GM19324 (cell line): Measurements from ENCODE around the gene ZNF829.

ENCODE experiments used
- ATAC-seq: cut with Tn5 transposase; IDR thresholded peaks from one replicate; pipeline ENCODE4 v1.9.1; 2021; ENCODE audit warnings: mild to moderate bottlenecking, moderate library complexity; ENCODE audit not compliant: unreplicated experiment, low FRiP score

Gene ZNF829

DNA sequence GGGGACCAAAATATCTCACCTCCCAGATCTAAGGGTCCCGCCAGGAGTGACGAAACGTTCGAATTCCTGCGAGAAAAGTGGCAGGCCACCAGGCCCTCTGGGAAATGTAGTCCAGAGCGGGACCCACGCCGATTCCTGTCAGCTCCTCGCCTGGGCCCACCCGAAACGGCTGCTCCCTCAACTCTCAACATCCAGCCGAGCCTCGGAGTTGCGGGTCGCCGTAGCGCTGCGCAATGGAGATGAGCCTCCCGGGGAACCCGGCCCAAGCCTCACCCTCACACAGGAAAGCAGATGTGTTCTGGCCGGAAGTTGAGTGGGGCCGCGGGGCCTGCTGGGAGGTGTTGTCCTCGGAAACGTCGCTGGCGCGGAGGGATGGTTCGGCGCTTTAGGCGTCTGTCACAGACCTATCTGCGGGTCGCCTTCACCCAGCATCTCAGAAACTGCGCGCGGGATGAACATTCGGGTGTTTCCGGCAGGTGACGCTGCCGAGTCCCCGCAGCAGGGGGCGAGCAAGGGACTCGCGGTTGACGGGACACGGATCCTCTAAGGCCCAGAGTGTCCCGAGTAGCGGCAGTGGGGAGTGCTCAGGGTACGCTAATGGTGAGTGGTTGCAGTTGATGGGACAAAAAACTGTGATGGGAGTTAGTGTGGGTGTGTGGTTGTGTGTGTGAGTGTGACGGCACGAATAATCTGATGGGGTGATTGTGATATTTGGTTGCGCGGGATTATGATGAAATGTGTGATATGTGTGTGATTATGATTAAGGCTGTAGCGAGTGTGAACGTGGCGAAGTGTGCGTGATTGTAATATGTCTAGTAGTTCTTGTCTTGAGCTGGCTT lies at the start of gene ZNF829, which contains the start of gene ZNF568:
TSS of gene ZNF829 (minus strand) at position 300 of the 839 bp plus-strand sequence. CDS start 1,124 bp downstream, outside the sequence.
TSS of gene ZNF568 (plus strand) at position 341 of the 839 bp plus-strand sequence. CDS start 6,439 bp downstream, outside the sequence.
- peak; percentile 57 for ATAC-seq

GRCh38 chr19:36963280-36963679 lies 47.2 kb upstream of the ZNF829 start:
- no peak for ATAC-seq

- ATAC-seq = no peak
These were observed 46.3 kb upstream of the ZNF829 start for GRCh38 chr19:36962346-36962745.

GRCh38 chr19:36950335-36951119 lies 34.4 kb upstream of the ZNF829 start:
- no peak for ATAC-seq

DNA sequence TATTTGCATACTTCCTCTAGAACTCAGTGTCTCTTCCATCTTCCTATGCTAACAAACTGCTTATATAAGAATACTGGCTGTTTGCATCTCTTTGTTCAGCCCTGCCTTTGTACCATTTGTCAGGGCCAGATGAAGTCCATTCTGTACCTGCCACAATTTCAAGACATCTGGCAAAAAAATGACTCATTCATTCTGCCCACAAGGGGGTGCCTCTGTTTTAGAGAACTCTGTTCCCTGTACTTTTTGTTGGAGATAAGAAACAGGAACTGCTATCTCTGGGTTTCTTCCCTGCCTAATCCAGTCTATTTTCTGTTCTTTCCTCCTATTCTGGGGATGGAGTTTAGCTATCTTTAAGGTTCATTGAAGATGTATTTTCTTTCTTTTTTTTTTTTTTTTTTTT lies 23.1 kb upstream of the ZNF829 start:
- ATAC-seq = no peak

DNA sequence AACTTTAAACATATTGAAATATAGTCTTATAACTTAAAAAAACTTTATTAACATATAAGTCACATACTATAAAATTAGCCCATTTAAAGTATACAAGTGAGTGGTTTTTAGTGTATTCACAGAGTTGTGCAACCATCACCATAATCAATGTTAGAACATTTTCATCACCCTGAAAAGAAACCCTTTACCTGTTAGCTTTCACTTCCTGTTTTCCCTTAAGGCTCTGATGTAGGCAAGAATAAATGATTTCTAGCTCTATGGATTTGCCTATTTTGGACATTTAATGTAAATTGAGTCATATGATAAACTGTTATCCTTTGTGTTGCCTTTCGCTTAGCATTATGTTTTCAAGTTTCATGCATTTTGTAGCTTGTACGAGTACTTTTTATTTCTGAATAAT lies 15.6 kb upstream of the ZNF829 start:
- ATAC-seq = no peak

GRCh38 chr19:36918090-36918489 lies 2.0 kb upstream of the ZNF829 start:
- ATAC-seq = no peak

GRCh38 chr19:36916991-36917390 lies 900 bp upstream of the ZNF829 start:
- no peak for ATAC-seq

DNA sequence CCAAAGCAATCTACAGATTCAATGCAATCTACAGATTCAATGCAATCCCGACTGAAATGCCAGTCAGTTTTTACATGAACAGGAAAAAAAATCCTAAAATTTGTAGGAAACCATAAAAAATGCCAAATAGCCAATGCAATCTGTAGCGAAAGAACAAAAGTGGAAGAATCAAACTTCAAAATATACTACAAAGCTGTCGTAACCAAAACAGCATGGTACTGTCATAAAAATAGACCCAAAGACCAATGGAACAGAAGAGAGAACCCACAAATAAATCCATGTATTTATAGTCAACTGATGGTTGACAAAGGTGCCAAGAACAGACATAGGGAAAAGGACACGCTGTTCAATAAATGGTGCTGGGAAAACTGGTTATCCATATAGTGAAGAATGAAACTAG lies 17.7 kb downstream of the ZNF829 start:
- no peak for ATAC-seq

DNA sequence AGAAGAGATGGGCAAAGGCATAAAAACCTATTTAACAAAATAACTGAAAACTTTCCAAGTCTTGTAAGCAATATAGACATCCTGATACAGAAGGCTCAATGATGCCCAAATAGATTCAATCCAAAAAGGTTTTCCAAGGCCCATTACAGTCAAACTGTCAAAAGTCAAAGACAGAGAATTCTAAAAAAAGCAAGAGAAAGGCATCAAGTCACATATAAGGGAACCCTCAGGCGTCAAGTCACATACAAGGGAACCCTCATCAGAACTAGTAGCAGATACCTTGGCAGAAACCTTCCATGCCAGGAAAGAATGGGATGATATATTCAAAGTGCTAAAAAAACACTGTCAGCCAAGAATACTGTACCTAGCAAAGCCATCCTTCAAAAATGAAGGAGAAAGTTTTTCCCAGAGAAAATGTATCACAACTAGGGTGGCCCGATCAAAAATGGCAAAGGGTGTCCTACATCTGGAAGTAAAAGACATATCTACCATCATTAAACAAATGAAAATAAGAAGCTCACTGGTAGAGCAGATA lies 21.2 kb downstream of the ZNF829 start:
- ATAC-seq = no peak

- no peak for ATAC-seq
These were observed 24.2 kb downstream of the ZNF829 start for GRCh38 chr19:36891768-36892357.

DNA sequence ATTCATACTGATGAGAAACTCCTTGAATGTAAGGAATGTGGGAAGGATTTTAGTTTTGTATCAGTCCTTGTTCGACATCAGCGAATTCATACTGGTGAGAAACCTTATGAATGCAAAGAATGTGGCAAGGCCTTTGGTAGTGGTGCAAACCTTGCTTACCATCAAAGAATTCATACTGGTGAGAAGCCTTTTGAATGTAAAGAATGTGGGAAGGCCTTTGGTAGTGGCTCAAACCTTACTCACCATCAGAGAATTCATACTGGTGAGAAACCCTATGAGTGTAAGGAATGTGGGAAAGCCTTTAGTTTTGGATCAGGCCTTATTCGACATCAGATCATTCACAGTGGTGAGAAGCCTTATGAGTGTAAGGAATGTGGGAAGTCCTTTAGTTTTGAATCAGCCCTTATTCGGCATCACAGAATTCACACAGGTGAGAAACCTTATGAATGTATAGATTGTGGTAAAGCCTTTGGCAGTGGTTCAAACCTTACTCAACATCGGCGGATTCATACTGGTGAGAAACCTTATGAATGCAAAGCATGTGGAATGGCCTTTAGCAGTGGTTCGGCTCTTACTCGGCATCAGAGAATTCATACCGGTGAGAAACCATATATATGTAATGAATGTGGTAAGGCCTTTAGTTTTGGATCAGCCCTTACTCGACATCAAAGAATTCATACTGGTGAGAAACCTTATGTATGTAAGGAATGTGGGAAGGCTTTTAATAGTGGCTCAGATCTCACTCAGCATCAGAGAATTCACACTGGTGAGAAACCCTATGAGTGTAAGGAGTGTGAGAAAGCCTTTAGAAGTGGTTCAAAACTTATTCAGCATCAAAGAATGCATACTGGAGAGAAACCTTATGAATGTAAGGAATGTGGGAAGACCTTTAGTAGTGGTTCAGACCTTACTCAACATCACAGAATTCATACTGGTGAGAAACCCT lies 38.8 kb downstream of the ZNF829 start:
- ATAC-seq = no peak

- ATAC-seq = no peak
These were observed 64.2 kb downstream of the ZNF829 start for GRCh38 chr19:36851898-36852297.

DNA sequence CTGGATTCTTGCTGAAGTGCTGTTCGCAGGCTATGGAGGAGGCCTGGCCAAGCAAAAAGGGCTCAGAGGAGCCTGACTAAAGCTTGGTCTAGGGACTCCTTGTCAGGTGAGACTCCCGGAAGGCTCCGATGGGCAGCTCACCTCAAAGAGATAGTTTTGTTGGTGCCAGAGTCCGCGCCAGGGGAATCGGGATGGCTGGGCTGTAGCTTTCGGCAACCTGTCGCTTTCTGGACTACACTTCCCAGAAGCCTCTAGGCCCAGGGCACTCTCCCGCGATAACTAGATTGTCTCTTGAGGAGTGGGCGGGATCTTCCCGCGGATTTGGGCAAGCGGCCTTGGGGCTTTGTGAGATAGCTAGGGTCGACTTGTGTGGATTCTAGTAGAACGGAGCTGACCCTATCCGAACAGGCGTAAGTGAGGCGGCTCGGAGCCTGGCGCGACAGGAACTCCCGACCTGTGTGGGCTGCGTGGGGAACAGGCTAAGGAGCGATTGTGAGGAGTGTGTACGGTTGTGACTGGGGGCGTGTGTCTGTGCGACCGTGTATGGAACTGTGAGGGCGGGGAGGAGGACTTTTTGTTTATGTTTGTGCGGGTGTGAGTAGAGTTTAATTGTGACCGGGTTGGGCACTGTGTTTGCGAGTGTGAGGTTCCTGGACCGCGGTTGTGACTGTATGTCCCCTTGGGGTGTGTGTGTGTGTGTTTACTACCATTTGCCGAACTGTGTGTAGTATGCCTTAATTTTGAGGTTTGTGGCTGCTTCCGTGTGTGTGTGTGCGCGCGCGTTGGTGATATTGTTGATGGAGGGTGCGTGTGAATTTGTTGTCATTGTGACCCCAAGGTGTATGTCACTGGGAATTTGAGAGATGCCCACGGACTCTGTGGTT lies 65.3 kb downstream of the ZNF829 start, which contains the start of gene ZNF345:
TSS of gene ZNF345 (plus strand) at position 318 of the 884 bp plus-strand sequence. CDS start 25,955 bp downstream, outside the sequence.
- peak; percentile 84 for ATAC-seq

GRCh38 chr19:36849701-36850558 lies 66.2 kb downstream of the ZNF829 start:
- peak; percentile 91 for ATAC-seq

DNA sequence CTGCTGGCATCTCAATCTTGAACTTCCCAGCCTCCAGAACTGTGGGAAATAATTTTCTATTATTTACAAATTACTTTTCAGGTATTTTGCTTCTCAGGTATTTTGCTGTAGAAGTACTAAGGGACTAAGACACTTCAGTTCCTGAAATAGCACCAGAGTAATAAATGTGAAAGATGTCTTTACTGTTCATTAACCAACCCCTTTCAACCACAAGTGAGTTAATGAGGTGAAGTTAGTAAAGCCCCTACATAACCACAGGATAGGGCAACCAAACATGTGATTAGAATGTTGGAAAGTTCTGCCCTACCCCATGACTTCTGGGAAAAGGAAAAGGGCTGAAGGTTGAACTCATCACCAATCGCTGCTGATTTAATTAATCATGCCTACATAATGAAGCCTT lies 68.1 kb downstream of the ZNF829 start:
- no peak for ATAC-seq

GRCh38 chr19:36838784-36839324 lies 77.2 kb downstream of the ZNF829 start:
- no peak for ATAC-seq
